HG02763 (cell line): ENCODE data around the gene MME.
"Not testable (repeated sequence)": the region's sequence is repeated elsewhere in the genome, so short reads cannot be mapped to it uniquely, and the experiment has no call there.

Source experiments
- ATAC-seq: cut with Tn5 transposase; IDR thresholded peaks from one replicate; pipeline ENCODE4 v1.9.1; 2021; ENCODE audit warnings: mild to moderate bottlenecking, moderate library complexity; ENCODE audit not compliant: unreplicated experiment

MME gene

DNA sequence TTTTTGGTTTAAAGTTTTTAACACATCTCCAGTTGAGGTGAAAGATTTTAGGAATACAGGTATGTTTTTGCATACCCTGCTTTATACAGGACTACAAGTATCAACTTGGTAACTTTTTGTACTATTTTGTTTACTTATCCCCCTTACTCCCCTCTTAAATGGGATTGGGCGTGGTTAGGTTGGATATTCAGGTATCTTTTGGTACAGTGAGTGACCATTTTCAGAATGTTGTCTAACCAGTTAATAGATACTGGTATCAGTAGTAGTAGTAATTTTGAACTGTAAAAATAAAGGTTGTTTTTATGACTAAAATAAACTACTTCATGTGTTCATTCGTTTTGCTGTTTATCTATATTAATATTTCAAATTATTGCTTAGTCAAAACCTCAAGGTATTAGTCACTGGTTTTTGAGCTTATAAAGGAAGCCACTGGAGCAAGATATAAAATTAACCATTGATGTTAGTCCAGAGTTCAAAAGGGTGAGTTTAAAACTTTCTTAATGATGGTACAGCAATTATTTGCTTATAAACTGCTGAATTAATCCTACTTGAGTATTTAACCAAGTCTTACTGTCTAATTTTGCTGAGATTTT, 3.3 kb downstream of the MME start:
- ATAC-seq, result no peak

DNA sequence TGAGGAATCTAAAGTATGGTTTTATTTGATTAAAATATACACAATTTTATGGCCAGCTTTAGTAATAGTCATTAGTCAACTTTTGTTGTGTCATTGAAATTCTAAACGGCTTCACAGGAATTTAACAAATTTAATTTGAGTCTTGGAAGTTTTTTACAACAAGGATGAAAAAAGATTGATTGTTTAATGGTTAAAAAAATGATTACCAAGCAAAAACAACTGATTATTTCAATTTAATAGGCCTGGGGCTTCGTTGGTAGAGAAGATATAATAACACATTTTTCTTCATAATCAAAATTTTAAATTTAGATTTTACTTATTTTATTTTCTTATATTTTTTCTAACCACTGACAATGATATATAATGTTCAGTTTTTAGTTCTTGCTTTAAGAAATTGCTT, 4.4 kb downstream of the MME start:
- no peak for ATAC-seq

DNA sequence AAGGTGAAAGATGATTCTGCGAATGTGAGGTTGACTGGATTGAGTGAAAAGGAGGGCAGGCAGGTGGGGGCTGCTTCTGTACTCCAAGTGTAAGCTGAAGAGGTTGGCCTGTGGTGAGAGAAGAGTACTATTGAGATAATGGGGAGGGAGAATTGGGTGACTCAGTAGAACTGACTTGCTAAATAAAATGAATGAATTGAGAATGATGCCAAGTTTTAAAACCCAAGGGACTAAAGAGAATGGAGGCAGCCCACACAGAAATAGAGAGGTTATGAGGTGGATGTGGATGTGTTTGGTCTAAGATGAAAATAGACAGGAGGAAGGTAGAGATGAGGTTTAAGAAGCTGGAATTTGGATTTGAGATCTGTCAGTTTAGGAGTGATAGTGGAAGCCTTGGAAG, 5.9 kb downstream of the MME start:
- no peak for ATAC-seq

DNA sequence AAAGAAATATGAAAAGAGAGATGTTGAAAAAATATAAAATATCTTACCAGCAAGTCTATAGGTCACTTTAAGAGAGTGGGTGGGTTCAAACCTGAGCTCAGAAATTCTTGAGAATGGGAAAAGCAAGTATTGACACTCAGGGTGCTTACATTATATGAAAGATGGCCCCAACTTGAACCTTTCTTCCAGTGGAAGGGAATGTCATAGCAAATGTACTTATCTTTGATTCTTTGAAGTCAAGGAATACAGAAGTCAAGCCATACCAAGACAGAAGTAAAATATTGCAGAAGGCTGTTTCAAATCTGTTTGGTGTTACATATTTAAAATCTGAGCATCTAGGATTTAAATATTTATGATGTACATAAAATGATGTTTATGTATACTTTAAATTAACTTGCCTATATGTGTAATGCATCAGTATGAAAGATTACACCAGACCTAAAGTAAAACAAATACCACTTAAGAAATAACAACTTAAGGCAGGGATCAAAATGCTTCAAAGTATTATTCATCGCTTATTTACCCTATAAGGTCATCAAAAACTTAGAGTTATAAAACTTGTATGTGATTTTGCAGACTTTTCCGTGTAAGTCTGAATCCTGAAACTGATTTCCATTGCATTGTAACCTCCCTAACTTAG, 8.7 kb downstream of the MME start:
- ATAC-seq, result no peak

DNA sequence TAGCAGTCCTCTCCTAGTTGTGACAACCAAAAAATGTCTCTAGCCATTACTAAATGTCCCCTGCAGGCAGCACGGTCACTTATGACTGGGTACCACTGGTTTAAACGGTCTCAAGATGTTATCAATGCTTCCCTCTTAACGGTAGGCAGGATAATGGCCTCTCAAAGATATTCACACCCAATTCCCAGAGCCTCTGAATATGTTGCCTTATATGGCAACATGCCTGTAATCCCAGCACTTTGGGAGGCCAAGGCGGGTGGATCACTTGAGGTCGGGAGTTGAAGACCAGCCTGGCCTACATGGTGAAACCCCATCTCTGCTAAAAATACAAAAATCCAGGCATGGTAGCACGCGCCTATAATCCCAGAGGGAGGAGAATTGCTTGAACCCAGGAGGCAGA, 9.4 kb downstream of the MME start:
- no peak for ATAC-seq

DNA sequence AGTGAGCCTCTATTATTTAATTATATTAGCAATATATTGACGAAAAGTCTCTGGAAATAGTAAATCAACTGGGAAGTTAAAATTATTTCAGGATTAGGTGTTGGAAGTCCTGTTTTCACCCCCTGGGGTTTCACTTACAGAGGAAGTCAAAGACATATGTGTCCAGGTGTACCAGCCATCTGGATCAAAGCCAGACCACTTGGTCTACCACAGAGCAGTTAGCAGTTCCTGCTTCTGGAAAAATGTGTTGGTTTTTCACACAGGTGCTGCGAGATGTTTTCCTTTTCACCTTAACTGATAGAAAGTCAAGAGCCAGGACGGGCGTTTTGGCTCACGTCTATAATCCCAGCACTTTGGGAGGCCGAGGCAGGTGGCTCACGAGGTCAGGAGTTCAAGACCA, 13.1 kb downstream of the MME start:
- no peak for ATAC-seq

DNA sequence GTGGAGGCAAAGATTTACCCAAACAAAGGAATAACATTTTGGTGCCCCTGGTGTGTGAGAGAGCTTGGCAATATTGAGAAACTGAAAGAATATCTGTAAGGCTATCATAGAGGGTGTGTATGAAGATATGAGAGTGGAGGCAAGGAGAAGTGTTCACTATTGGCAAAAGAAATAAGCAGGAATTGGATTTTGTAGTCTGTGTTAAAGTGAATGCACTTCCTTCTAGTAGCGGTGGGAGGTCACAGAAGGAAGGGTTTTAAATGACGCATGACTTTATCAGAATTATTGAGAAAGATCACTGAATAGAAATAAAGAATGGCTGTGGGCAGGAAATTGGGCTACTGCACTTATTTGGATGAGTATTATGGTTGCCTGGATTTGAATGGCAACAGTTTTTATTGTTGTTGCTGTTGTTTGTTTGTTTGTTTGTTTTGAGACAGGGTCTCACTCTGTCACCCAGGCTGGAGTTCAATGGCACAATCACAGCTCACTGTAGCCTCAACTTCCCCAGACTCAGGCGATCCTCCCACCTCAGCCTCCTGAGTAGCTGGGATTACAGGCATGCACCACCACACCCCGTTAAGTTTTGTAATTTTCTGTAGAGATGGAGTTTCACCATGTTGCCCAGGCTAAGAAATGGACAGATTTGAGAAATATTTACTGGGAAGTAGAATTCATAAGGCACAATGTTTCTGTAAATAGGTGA, 16.3 kb downstream of the MME start:
- ATAC-seq, result no peak

DNA sequence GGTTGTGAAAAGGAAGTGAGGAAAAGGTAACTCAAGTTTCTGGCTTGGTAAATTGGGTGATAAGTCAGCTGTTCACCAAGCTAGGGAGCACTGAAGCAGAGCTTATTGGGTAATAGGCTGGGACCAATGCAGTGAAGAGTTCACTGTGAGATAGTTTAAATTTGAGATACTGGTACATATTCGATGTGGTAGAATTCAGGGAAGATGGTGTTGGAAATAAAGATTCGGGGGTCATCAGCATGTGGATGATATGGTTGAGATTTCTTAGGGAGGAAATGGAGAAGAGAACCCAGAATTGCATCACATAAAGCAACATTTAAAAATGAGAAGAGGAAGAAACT, 16.9 kb downstream of the MME start:
- ATAC-seq, result no peak

DNA sequence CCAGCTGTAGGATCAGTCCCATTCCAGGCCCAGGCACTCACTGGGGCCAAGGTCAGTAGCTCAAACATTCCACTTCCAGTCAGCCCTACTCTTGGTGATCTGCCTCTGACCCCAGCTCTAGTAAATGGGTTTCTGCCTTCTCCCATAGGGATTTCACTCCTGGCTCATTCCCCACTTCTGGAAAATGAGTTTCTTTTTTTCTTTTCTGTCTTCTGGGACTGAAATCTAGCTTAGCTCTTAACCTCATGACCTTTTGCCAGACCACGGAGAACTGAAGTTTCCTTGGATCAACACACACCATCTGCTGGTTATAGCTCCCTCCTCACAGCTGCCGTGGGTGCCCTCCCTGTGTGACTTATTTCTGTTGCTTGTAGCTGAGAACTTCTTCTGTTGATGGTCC, 21.3 kb downstream of the MME start:
- no peak for ATAC-seq

DNA sequence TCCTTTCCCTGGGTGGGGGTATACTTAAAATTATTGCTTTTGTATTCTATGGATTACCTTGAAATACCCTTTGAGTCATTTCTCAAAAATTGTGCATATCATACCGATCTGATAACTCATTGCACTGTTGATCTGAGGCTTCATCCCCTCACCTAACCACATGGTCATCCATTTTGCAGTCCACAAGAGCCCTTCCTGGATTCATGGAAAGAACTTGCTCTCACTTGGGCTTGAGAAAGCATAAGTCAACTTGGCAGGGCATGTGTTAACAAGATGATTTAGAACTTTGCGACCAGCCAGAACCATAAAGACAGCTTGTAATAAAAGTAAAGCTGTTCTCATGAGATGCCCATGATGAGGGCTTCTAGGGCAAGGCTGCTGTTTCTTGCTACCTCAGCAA, 22.2 kb downstream of the MME start:
- no peak for ATAC-seq

DNA sequence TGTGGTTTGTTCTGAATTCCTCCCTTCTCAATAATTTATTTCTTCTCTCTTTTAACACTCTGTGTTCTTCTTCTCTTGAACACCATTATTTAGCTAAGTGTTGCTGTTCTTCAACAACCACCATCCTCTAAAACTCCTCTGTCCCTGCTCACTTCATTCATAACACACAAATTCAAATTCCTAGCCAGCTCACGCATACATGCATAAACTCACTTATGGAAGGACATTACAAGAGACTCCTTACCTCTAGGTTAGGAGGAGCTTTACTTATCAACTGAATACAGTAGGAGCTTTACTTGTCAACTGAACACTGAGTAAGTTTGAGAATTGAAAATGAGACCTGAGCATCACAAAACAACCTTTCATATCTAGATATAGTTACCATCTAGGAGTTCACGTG, 23.6 kb downstream of the MME start:
- ATAC-seq, result no peak

DNA sequence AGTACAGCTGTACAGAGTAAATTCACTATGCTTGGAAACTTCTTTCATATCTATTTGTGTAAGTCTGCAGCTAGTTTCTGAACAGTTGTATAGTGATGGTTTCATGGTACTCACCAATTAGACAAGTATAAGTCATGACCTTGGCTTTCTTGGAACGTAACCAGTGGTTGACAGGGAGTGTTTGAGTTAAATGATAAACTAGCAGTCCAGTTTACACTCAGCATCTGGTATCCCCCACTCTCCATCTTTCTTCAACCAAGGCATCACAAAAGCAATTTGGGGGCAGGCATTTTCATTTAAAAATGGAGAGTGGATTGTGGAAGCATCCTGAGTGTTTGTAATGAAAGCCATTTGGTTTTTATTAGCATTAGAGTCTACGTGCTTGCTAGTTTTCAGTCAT, 26.0 kb downstream of the MME start:
- no peak for ATAC-seq

DNA sequence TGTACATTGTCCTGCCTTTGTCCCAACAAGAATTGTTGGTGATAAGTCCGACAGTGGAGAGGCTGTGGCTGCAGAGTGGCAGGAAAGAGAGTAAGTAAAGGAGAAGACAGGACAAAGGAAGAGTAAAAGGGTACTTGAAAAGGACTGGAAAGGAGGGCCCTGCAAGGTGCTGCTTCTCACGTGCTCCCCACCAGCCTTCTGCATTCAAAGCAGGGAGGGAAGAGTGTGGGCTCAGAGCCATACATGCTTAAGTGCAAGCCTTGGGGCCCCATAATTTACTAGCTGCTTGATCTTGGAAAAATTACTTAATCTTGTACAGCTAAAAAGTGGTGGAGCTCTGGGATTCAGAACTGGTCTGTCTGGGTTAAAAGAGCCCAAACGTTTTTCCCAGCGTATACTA, 29.9 kb downstream of the MME start:
- no peak for ATAC-seq

DNA sequence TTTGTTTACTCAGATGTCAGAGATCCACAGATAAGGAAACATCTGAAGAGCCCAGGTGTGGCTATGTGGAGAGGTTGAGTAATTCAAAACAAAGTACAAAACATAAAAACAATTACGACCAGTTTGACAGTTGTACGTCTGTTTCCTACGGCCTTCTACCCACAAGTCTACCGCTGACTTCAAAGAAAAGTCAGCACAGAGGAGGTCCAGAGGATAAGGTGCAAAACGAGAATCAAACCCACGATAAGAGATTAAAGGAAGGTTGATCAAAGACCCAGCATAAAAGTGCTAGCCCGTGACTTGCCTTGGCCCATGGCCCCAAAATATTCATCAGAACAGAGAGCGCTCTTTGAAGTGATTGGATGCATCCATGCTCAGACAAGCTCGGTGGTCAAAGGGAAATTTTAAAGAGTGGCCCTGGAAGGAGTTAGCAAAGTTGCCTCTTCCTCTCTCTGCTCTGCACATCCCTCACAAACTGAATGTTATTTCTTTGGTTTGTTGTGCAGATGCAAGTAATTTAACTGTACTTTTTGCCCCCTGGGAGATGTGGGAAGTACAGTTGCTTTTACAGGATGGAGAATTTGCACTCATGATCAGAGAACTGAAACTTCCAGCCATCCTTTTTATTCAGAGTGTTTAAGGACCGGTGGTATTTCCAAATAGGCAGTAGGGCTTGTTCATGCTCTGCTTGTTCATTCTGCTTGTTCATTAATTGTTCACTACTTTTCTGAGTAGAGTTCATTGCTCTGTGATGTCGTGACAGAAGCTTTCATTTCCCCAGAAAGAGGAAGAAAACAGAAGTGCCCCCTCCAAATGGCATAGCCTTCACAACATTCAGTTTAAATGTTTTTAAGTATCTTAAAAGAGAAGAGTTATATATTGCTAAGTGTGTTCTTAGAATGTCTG, 31.1 kb downstream of the MME start:
- ATAC-seq, result no peak

DNA sequence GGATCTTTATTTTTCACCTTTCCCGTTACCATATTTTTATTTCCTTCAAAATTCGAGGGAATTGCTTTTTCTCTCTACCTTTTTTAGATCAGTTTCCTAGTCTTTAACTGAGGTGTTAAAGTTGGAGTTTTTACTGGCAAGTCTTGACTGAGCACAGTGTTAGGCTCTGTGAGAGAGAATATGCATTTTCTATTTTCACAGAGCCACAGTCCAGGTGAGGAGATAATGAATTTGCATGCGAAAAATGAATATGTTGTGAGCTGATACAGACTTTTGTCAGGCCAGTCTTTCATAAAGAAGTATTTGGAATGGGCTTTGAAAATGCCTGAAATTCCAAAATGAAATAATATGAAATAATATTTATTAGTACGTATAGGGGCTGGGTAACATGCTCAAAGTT, 31.9 kb downstream of the MME start:
- ATAC-seq, result no peak

DNA sequence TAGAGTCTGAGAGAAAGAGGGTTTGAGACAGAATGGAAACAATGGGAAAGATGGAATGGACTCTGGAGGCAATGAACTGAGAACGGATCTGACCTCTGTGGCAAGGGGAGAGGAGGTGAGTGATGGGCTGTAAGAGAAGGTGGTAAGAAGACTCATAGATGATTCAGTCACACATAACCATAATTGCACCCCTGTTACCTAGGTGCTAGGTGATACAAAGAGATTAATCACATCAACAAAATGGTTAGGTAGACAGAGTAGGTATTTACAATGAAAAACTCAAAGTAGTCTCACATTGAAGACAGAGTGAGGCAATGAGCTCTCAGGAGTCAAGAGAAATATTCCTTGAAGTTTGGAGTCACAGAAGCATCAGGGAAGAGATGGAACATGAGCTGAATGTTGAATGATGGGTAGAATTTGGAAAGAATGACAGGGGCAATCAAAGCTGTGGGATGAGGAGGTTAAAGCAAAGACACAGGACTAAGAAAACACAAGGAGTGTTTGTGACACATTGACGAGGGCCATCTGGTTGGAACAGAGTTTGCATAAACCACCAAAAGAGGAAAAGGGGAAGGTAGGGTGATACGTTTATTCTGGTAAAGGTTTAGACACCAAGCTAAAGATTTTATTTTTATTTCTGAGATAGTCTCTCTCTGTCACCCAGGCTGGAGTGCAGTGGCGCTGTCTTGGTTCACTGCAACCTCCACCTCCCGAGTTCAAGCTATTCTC, 32.7 kb downstream of the MME start:
- no peak for ATAC-seq

DNA sequence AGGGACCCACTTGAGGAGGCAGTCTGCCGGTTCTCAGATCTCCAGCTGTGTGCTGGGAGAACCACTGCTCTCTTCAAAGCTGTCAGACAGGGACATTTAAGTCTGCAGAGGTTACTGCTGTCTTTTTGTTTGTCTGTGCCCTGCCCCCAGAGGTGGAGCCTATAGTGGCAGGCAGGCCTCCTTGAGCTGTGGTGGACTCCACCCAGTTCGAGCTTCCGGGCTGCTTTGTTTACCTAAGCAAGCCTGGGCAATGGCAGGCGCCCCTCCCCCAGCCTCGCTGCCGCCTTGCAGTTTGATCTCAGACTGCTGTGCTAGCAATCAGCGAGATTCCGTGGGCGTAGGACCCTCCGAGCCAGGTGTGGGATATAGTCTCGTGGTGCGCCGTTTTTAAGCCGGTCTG, 44.6 kb downstream of the MME start:
- ATAC-seq, result not testable (repeated sequence)

DNA sequence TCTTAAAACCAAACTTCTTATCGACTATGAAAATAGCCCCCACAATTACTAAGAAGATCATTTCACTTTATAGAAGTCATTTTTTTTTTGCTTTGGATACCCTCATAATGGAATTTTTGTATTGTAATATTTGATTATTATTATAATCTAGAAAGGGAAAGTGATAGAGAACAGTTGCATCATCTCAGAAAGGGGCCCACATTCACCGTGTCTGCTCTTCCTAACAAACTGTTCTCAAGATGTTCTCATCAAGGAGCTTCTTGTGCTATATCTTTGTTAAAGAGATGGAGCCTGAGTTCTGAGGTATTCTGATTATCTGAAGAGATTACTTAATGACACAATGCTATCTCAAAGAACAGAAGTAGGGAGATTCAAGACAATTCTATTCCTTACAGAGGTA, 49.3 kb downstream of the MME start:
- no peak for ATAC-seq

DNA sequence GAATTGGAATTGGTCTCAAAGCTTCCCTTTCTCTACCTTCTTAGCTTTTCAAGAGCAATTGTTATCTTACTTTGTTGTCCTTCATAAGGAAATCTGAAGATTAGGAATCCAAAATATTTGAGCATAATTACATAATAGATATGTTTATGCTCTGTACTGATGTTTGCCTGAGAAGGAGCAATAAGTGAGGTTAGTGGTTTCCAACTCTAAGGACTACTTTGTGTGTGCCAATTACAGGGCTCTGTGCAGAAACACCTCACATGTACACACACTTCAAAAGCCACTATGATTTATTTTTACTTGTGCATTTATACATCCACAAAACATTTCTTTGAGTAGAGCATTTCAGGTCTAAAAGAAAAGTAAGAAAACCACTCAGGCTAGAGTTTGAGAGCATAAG, 49.9 kb downstream of the MME start:
- no peak for ATAC-seq

DNA sequence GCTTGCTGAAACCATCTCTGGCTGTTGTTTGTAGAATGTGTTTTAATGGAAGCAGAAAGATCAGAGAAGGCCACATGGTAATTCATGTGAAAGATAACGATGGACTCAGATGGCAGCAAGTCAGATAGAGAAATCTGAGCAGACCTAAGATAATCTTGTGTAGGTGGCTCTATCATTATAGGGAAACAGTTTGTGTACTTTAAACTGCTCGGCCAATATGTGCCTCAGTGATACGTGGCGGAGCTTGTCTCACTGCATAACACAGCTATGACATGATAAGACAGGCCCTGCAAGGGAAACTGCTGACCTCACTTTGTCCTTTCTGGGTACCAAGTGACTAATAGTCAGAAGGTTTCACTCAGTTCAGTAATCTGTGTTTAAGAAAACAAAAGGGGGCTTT, 51.0 kb downstream of the MME start:
- peak; percentile 68 for ATAC-seq

DNA sequence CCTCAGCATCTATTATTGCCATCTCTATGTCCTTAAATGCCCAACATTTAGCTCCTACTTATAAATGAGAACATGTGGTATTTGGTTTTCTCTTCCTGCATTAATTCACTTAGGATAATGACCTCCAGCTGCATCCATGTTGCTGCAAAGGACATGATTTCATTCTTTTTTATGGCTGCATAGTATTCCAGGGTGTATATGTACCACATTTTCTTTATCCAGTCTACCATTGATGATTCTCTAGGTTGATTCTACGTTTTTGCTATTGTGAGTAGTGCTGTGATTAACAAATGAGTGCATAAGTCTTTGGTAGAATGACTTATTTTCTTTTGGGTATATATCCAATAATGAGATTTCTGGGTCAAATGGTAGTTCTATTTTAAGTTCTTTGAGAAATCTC, 54.2 kb downstream of the MME start:
- ATAC-seq, result not testable (repeated sequence)
